Thymus (tissue), 11 donors: ENCODE results near the gene RAMP3. TPM values are rescaled to one million over a fixed set of nuclear protein-coding genes. Genes with fewer than 3 reads are reported as not detected.

Source experiments
- DNase-seq, 9 donors: peaks; one replicate each; pipeline ENCODE4 v3.0.0-alpha.2; 2013; ENCODE audit warnings: low spot score in 9 of 9, low read depth in 6 of 9, missing footprints in 1 of 9
- H3K27ac ChIP-seq, 2 donors: one replicate each; pipeline ENCODE4 v1.5.1; 2013; ENCODE audit warnings: control low read depth in 1 of 2, low read depth in 1 of 2, low read length in 1 of 2, mild to moderate bottlenecking in 1 of 2, moderate library complexity in 1 of 2
- H3K27me3 ChIP-seq, 2 donors: one replicate each; pipeline ENCODE4 v1.5.1; 2013; ENCODE audit warnings: low read length in 1 of 2; ENCODE audit not compliant: control insufficient read depth in 2 of 2, insufficient read depth in 1 of 2
- H3K36me3 ChIP-seq, 2 donors: one replicate each; pipeline ENCODE4 v1.5.1; 2013; ENCODE audit warnings: low read length in 1 of 2, mild to moderate bottlenecking in 1 of 2, moderate library complexity in 1 of 2; ENCODE audit not compliant: control insufficient read depth in 2 of 2, insufficient read depth in 2 of 2
- H3K4me1 ChIP-seq, 2 donors: one replicate each; pipeline ENCODE4 v1.5.1; 2013; ENCODE audit warnings: low read length in 2 of 2; ENCODE audit not compliant: control insufficient read depth in 2 of 2, insufficient read depth in 2 of 2
- H3K4me3 ChIP-seq, 2 donors: one replicate each; pipeline ENCODE4 v1.5.1; 2013; ENCODE audit warnings: low read length in 2 of 2, control low read depth in 1 of 2, mild to moderate bottlenecking in 1 of 2
- H3K9me3 ChIP-seq, 2 donors: one replicate each; pipeline ENCODE4 v1.5.1; 2013; ENCODE audit warnings: low read length in 1 of 2, mild to moderate bottlenecking in 1 of 2; ENCODE audit not compliant: control insufficient read depth in 2 of 2, insufficient read depth in 1 of 2
- WGBS: extraction: QIAGEN DNeasy Blood & Tissue Kit; methylation state at CpG from one replicate; pipeline ENCODE4 v1.1.7; 2013; 5-methylcytosine and 5-hydroxymethylcytosine counted together
- polyA plus RNA-seq: library from polyadenylated mRNA; stranded (reverse); fragments of 200-250 nt; gene quantifications from one replicate; pipeline ENCODE4 v1.2.3, GENCODE V29; 2013
- total RNA-seq: library from RNA; stranded (reverse); fragments of 120-200 nt; gene quantifications from one replicate; pipeline ENCODE4 v1.2.4, GENCODE V29; 2013
- donor health status: healthy.

The RAMP3 gene
- total and polyA plus RNA-seq, 2 donors = 5.2 to 23.8 TPM

- H3K27ac ChIP-seq = no peak overlapping the region
- H3K27me3 ChIP-seq = peaks cover 0 to 2% of the 10 kb centered on the region in 2 donors
- no peak overlapping the region for H3K4me3 ChIP-seq
- no peaks in the 10 kb centered on the region for H3K9me3 ChIP-seq
- no peaks in the 10 kb centered on the region for H3K4me1 ChIP-seq
- H3K36me3 ChIP-seq = no peaks in the 10 kb centered on the region
- 95% methylated on average over 15 of the region's 15 CpGs for WGBS
- DNase-seq = no peak
These were observed 33.0 kb downstream of the RAMP3 start for GRCh38 chr7:45190406-45191165.

GRCh38 chr7:45191396-45191795 is 33.8 kb downstream of the RAMP3 start:
- H3K36me3 ChIP-seq = no peaks in the 10 kb centered on the region
- H3K27ac ChIP-seq = no peak overlapping the region
- no peak overlapping the region for H3K4me3 ChIP-seq
- peaks cover 0 to 2% of the 10 kb centered on the region in 2 donors for H3K27me3 ChIP-seq
- WGBS = 97% methylated on average over 3 of the region's 3 CpGs
- no peak for DNase-seq
- no peaks in the 10 kb centered on the region for H3K4me1 ChIP-seq
- H3K9me3 ChIP-seq = no peaks in the 10 kb centered on the region

- Histone ChIP-seq H3K27ac (no peak overlapping the region), H3K4me3 (no peak overlapping the region), H3K36me3 (no peaks in the 10 kb centered on the region), H3K9me3 (no peaks in the 10 kb centered on the region), H3K27me3 (peaks cover 0 to 2% of the 10 kb centered on the region in 2 donors), H3K4me1 (no peaks in the 10 kb centered on the region)
- WGBS = 58% methylated on average over 11 of the region's 11 CpGs
- no peak for DNase-seq
These were observed 35.0 kb downstream of the RAMP3 start for GRCh38 chr7:45192621-45193041.

- no peaks in the 10 kb centered on the region for H3K36me3 ChIP-seq
- H3K4me3 ChIP-seq = no peak overlapping the region
- no peaks in the 10 kb centered on the region for H3K4me1 ChIP-seq
- H3K9me3 ChIP-seq = no peaks in the 10 kb centered on the region
- WGBS = 98% methylated on average over 4 of the region's 4 CpGs
- no peak for DNase-seq
- no peak overlapping the region for H3K27ac ChIP-seq
- H3K27me3 ChIP-seq = peaks cover 0 to 2% of the 10 kb centered on the region in 2 donors
These were observed 36.2 kb downstream of the RAMP3 start for GRCh38 chr7:45193828-45194227.

GRCh38 chr7:45196374-45196773 is 38.8 kb downstream of the RAMP3 start:
- no peak for DNase-seq
- Histone ChIP-seq H3K4me3 (no peak overlapping the region), H3K36me3 (no peaks in the 10 kb centered on the region), H3K27me3 (peaks cover 0 to 2% of the 10 kb centered on the region in 2 donors), H3K27ac (no peak overlapping the region), H3K4me1 (no peaks in the 10 kb centered on the region), H3K9me3 (no peaks in the 10 kb centered on the region)
- WGBS = 94% methylated on average over 7 of the region's 7 CpGs

- no peaks in the 10 kb centered on the region for H3K9me3 ChIP-seq
- no peak overlapping the region for H3K4me3 ChIP-seq
- no peaks in the 10 kb centered on the region for H3K4me1 ChIP-seq
- DNase-seq = no peak
- no peaks in the 10 kb centered on the region for H3K27me3 ChIP-seq
- H3K36me3 ChIP-seq = no peaks in the 10 kb centered on the region
- H3K27ac ChIP-seq = no peak overlapping the region
- 96% methylated on average over 2 of the region's 2 CpGs for WGBS
These were observed 39.9 kb downstream of the RAMP3 start for GRCh38 chr7:45197461-45197860.

- Histone ChIP-seq H3K4me1 (no peaks in the 10 kb centered on the region), H3K4me3 (no peak overlapping the region), H3K36me3 (no peaks in the 10 kb centered on the region), H3K9me3 (no peaks in the 10 kb centered on the region), H3K27ac (no peak overlapping the region), H3K27me3 (no peaks in the 10 kb centered on the region)
- no peak for DNase-seq
- 92% methylated on average over 3 of the region's 3 CpGs for WGBS
These were observed 41.4 kb downstream of the RAMP3 start for GRCh38 chr7:45198986-45199385.

- no peaks in the 10 kb centered on the region for H3K36me3 ChIP-seq
- no peak for DNase-seq
- no peaks in the 10 kb centered on the region for H3K4me1 ChIP-seq
- H3K27ac ChIP-seq = no peak overlapping the region
- 92% methylated on average over 4 of the region's 4 CpGs for WGBS
- H3K9me3 ChIP-seq = no peaks in the 10 kb centered on the region
- no peaks in the 10 kb centered on the region for H3K27me3 ChIP-seq
- H3K4me3 ChIP-seq = no peak overlapping the region
These were observed 41.9 kb downstream of the RAMP3 start for GRCh38 chr7:45199506-45199905.

GRCh38 chr7:45202625-45203024 is 45.0 kb downstream of the RAMP3 start:
- DNase-seq = no peak
- Histone ChIP-seq H3K9me3 (no peaks in the 10 kb centered on the region), H3K36me3 (no peaks in the 10 kb centered on the region), H3K27ac (no peak overlapping the region), H3K4me1 (no peaks in the 10 kb centered on the region), H3K4me3 (no peak overlapping the region), H3K27me3 (peaks cover 0 to 2% of the 10 kb centered on the region in 2 donors)
- 88% methylated on average over 6 of the region's 6 CpGs for WGBS
